Measurements from ENCODE around the gene CAMSAP1.

Gene CAMSAP1

DNA sequence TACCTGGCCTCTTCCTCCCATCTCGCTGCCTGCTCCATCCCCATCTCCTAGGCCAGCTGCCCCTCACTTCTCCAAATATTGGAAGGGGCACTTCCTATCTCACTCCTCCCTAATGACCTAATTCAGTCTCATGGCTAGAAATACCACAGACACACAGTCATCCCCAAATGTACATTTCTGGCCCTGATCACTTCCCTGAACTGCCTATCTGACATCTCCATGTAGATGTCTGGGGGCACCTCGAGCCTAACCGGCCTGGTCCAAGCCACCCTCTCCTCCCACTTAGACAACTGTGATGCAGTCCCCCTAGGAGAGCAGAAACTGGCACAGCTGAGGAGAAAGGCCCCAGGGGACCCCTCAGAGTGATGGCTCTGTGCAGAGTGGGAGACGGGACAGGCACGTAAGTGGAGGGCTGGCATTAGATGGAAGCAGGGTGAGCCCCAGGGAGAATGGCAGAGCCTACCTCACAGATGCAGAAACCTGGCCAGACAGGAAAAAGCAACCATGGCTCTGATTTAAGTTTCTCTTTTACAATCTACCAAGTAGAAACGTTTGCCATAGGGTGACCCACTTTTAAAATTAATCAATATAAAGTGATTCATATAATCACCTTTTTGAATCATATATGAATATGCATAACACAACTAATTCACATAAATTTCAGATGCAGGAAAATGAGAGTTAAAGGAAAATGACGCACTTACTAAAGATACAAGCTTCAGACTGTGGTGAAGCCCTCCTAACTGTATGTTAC lies 22.1 kb downstream of the CAMSAP1 start:
- CTCF ChIA-PET, result interaction anchor here (1.7 to 1.8 kb wide), 2 partner anchors 20 to 25 kb away, joined by 4 to 6 read pairs; no protein-coding TSS in a partner anchor
- WGBS (ENCODE audit: insufficient coverage), result 77% methylated on average over 3 of the region's 7 CpGs
- Histone ChIP-seq H3K36me3 (ENCODE audit: control insufficient read depth in 4 of 4, insufficient read depth in 4 of 4, low read length in 3 of 4) (peaks cover 0 to 10% (median 8%) of the 10 kb centered on the region in 4 experiments), H3K27ac (ENCODE audit: insufficient read depth in 1 of 2, low read depth in 1 of 2, low read length in 2 of 2, poor library complexity in 1 of 2, severe bottlenecking in 2 of 2) (no peak overlapping the region), H3K9me3 (ENCODE audit: control extremely low read depth in 1 of 5, control insufficient read depth in 4 of 5, insufficient read depth in 2 of 5, low read depth in 1 of 5, low read length in 4 of 5) (no peaks in the 10 kb centered on the region), H3K27me3 (replicated peaks in 2 of 5; ENCODE audit: control insufficient read depth in 4 of 5, insufficient read depth in 5 of 5, low read length in 4 of 5) (no peaks in the 10 kb centered on the region), H3K4me1 (ENCODE audit: control extremely low read depth in 1 of 4, control insufficient read depth in 4 of 4, insufficient read depth in 4 of 4, low read length in 3 of 4) (peaks cover 0 to 52% (median 35%) of the 10 kb centered on the region in 4 experiments), H3K4me3 (ENCODE audit: control insufficient read depth in 1 of 7, extremely low read depth in 1 of 7, insufficient read depth in 4 of 7, low read depth in 2 of 7, low read length in 6 of 7) (no peak overlapping the region)
- POLR2A ChIA-PET, result no interaction called here
- DNase-seq, result no peak

DNA sequence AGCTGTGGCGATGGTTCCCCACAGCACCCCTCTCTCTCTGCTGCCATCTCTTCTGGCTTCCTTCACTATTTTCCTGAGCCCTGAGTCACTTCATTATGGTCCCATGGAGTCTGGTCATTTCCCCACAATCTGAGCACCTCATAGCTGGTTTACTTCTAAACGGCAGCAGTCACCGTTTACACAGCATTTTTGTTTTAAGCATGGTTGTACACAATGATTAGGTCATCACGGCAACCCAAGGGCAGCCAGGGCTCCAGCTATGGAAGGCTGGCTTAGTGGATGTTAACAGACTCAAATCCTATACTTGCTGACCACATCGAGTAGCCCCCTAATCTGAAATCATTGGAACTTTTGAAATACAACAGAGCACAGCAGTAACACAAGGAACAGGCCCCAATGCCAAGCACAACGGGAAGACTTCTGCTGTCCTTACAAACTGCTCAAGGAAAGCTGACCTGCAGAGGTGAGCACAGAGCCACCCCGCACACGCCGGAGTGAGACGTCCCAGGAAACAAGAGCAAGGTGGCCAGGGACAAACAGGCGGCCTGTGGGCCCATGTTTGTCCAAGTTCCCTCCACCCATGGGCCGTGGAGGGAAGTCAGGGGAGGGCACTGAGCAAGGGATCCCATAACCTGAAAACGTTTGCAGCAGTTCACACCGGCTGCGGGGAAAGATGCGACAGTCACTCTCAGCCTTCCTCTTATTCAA lies 22.9 kb downstream of the CAMSAP1 start:
- H3K4me1 ChIP-seq (ENCODE audit: control extremely low read depth in 1 of 4, control insufficient read depth in 4 of 4, insufficient read depth in 4 of 4, low read length in 3 of 4), result peaks cover 0 to 48% (median 31%) of the 10 kb centered on the region in 4 experiments
- no peaks in the 10 kb centered on the region for H3K9me3 ChIP-seq (ENCODE audit: control extremely low read depth in 1 of 5, control insufficient read depth in 4 of 5, insufficient read depth in 2 of 5, low read depth in 1 of 5, low read length in 4 of 5)
- ChIA-PET POLR2A (no interaction called here), CTCF (interaction anchor here (1.7 to 1.8 kb wide), 2 partner anchors 19 to 24 kb away, joined by 4 to 6 read pairs; no protein-coding TSS in a partner anchor)
- H3K27me3 ChIP-seq (replicated peaks in 2 of 5; ENCODE audit: control insufficient read depth in 4 of 5, insufficient read depth in 5 of 5, low read length in 4 of 5), result no peaks in the 10 kb centered on the region
- peaks cover 0 to 10% (median 8%) of the 10 kb centered on the region in 4 experiments for H3K36me3 ChIP-seq (ENCODE audit: control insufficient read depth in 4 of 4, insufficient read depth in 4 of 4, low read length in 3 of 4)
- DNase-seq, result no peak
- no peak overlapping the region for H3K4me3 ChIP-seq (ENCODE audit: control insufficient read depth in 1 of 7, extremely low read depth in 1 of 7, insufficient read depth in 4 of 7, low read depth in 2 of 7, low read length in 6 of 7)
- 93% methylated on average over 16 of the region's 16 CpGs for WGBS (ENCODE audit: insufficient coverage)
- no peak overlapping the region for H3K27ac ChIP-seq (ENCODE audit: insufficient read depth in 1 of 2, low read depth in 1 of 2, low read length in 2 of 2, poor library complexity in 1 of 2, severe bottlenecking in 2 of 2)

DNA sequence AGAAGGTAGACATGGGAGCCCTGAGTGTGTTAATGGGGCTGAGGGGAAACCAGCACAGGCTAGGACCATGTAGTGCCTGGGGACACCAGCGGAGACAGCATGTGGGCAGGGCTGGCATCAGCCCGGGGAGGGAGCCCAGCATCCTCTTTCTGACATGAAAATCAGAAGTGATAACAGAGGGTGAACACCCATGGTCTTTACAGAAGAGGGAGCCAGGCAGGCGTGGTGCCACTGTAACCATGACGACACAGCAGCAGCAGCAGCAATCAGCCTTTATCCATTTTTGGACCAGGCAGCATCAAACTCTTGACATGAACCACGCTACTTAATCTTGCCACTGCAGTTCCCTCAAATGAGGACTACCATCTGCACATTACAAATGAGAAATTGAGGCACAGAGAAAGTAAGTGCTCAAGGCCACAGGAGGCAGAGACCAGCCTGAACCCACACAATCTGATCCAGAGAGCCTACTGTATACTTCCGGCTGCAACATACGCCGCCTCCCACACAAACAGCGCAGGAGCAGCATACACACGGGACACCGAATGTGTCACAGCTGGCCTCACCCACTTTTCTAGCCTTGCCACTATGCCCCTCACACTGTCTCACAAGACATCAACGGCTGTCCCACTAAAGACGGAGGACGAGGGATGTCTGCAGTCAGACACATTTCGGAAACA lies 23.8 kb downstream of the CAMSAP1 start:
- Histone ChIP-seq H3K27me3 (replicated peaks in 2 of 5; ENCODE audit: control insufficient read depth in 4 of 5, insufficient read depth in 5 of 5, low read length in 4 of 5) (no peaks in the 10 kb centered on the region), H3K36me3 (ENCODE audit: control insufficient read depth in 4 of 4, insufficient read depth in 4 of 4, low read length in 3 of 4) (peaks cover 0 to 10% (median 8%) of the 10 kb centered on the region in 4 experiments), H3K9me3 (ENCODE audit: control extremely low read depth in 1 of 5, control insufficient read depth in 4 of 5, insufficient read depth in 2 of 5, low read depth in 1 of 5, low read length in 4 of 5) (no peaks in the 10 kb centered on the region), H3K4me1 (ENCODE audit: control extremely low read depth in 1 of 4, control insufficient read depth in 4 of 4, insufficient read depth in 4 of 4, low read length in 3 of 4) (peaks cover 0 to 40% (median 25%) of the 10 kb centered on the region in 4 experiments), H3K4me3 (ENCODE audit: control insufficient read depth in 1 of 7, extremely low read depth in 1 of 7, insufficient read depth in 4 of 7, low read depth in 2 of 7, low read length in 6 of 7) (no peak overlapping the region), H3K27ac (ENCODE audit: insufficient read depth in 1 of 2, low read depth in 1 of 2, low read length in 2 of 2, poor library complexity in 1 of 2, severe bottlenecking in 2 of 2) (no peak overlapping the region)
- peak in 2 of 3 donors; percentile 32 to 45 for DNase-seq
- WGBS (ENCODE audit: insufficient coverage), result 94% methylated on average over 15 of the region's 15 CpGs
- CTCF ChIA-PET, result interaction anchor here (1.8 kb wide), 1 partner anchor 18 kb away, joined by 6 read pairs; no protein-coding TSS in a partner anchor
- POLR2A ChIA-PET, result no interaction called here

DNA sequence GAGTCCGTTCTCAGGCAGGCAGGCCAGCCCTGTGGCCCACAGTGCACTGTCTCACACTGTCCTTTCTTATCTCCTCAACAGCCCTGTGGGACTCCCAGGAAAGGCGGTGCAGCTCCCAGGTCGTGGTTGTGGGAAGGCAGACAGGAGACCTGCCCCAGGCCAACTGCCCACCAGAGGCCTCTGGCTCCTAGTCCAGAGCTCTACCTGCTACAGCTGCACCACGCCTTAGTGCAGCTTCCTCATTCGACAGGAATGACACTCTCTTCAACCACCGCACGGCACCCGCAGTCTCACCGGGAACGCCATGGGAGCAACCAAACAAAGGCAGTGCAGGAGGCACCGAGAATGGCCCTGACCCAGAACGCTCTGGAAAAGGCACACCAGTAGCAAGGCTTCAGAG lies 25.3 kb downstream of the CAMSAP1 start:
- ChIA-PET POLR2A (no interaction called here), CTCF (no interaction called here)
- H3K4me3 ChIP-seq (ENCODE audit: control insufficient read depth in 1 of 7, extremely low read depth in 1 of 7, insufficient read depth in 4 of 7, low read depth in 2 of 7, low read length in 6 of 7), result no peak overlapping the region
- no peak overlapping the region for H3K27ac ChIP-seq (ENCODE audit: insufficient read depth in 1 of 2, low read depth in 1 of 2, low read length in 2 of 2, poor library complexity in 1 of 2, severe bottlenecking in 2 of 2)
- 97% methylated on average over 10 of the region's 12 CpGs for whole genome bisulfite sequencing (ENCODE audit: insufficient coverage)
- H3K27me3 ChIP-seq (replicated peaks in 2 of 5; ENCODE audit: control insufficient read depth in 4 of 5, insufficient read depth in 5 of 5, low read length in 4 of 5), result no peaks in the 10 kb centered on the region
- H3K4me1 ChIP-seq (ENCODE audit: control extremely low read depth in 1 of 4, control insufficient read depth in 4 of 4, insufficient read depth in 4 of 4, low read length in 3 of 4), result peaks cover 0 to 25% (median 10%) of the 10 kb centered on the region in 4 experiments
- peaks cover 0 to 10% (median 8%) of the 10 kb centered on the region in 4 experiments for H3K36me3 ChIP-seq (ENCODE audit: control insufficient read depth in 4 of 4, insufficient read depth in 4 of 4, low read length in 3 of 4)
- H3K9me3 ChIP-seq (ENCODE audit: control extremely low read depth in 1 of 5, control insufficient read depth in 4 of 5, insufficient read depth in 2 of 5, low read depth in 1 of 5, low read length in 4 of 5), result no peaks in the 10 kb centered on the region
- DNase-seq, result no peak

DNA sequence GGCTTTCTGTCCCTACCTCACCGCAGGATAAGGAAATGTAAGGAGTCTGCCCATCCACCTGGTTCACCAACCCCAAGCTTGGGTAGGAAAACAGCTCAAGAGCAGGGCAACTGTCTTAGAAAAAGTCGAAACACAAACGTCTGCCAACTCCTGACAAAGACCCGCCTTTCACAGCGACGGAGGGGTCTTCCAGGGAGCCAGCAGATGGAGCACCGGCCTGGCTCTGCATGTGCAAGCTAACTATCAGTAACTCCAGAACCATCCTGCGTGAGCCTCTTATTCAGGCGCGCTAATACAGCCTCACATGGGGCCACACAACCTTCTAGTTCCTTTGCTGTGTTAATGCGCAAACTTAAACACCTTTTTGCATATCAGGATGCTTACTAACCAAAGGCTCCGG lies 26.9 kb downstream of the CAMSAP1 start:
- H3K27me3 ChIP-seq (replicated peaks in 2 of 5; ENCODE audit: control insufficient read depth in 4 of 5, insufficient read depth in 5 of 5, low read length in 4 of 5), result no peaks in the 10 kb centered on the region
- no peaks in the 10 kb centered on the region for H3K9me3 ChIP-seq (ENCODE audit: control extremely low read depth in 1 of 5, control insufficient read depth in 4 of 5, insufficient read depth in 2 of 5, low read depth in 1 of 5, low read length in 4 of 5)
- 97% methylated on average over 9 of the region's 12 CpGs for WGBS (ENCODE audit: insufficient coverage)
- no peak overlapping the region for H3K4me3 ChIP-seq (ENCODE audit: control insufficient read depth in 1 of 7, extremely low read depth in 1 of 7, insufficient read depth in 4 of 7, low read depth in 2 of 7, low read length in 6 of 7)
- ChIA-PET POLR2A (no interaction called here), CTCF (no interaction called here)
- H3K4me1 ChIP-seq (ENCODE audit: control extremely low read depth in 1 of 4, control insufficient read depth in 4 of 4, insufficient read depth in 4 of 4, low read length in 3 of 4), result peaks cover 0 to 9% (median 2%) of the 10 kb centered on the region in 4 experiments
- no peak overlapping the region for H3K27ac ChIP-seq (ENCODE audit: insufficient read depth in 1 of 2, low read depth in 1 of 2, low read length in 2 of 2, poor library complexity in 1 of 2, severe bottlenecking in 2 of 2)
- peaks cover 0 to 10% (median 8%) of the 10 kb centered on the region in 4 experiments for H3K36me3 ChIP-seq (ENCODE audit: control insufficient read depth in 4 of 4, insufficient read depth in 4 of 4, low read length in 3 of 4)
- DNase-seq, result no peak

DNA sequence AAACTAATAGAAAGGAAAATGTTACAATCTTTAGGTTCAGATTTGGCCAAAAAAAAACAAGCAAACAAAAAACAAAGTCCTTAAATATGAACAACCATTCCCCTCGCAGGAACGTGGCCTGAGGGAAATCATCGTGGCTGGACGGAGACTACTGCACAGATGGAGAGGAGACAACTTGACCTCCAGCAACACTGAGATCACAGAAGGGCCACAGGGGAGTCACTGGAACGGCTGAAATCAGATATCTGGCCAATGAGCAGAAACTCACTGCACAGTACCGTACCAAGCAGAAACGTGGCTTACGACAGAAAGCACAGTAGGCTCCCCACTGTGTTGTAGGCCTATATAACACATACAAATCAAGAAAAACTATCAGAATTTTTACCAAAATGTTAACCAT lies 27.7 kb downstream of the CAMSAP1 start:
- H3K27me3 ChIP-seq (replicated peaks in 2 of 5; ENCODE audit: control insufficient read depth in 4 of 5, insufficient read depth in 5 of 5, low read length in 4 of 5), result no peaks in the 10 kb centered on the region
- peaks cover 0 to under 1% (median 0%) of the 10 kb centered on the region in 4 experiments for H3K4me1 ChIP-seq (ENCODE audit: control extremely low read depth in 1 of 4, control insufficient read depth in 4 of 4, insufficient read depth in 4 of 4, low read length in 3 of 4)
- peaks cover 0 to 10% (median 8%) of the 10 kb centered on the region in 4 experiments for H3K36me3 ChIP-seq (ENCODE audit: control insufficient read depth in 4 of 4, insufficient read depth in 4 of 4, low read length in 3 of 4)
- no peak for DNase-seq
- POLR2A ChIA-PET, result no interaction called here
- no peaks in the 10 kb centered on the region for H3K9me3 ChIP-seq (ENCODE audit: control extremely low read depth in 1 of 5, control insufficient read depth in 4 of 5, insufficient read depth in 2 of 5, low read depth in 1 of 5, low read length in 4 of 5)
- H3K27ac ChIP-seq (ENCODE audit: insufficient read depth in 1 of 2, low read depth in 1 of 2, low read length in 2 of 2, poor library complexity in 1 of 2, severe bottlenecking in 2 of 2), result no peak overlapping the region
- CTCF ChIA-PET, result no interaction called here
- H3K4me3 ChIP-seq (ENCODE audit: control insufficient read depth in 1 of 7, extremely low read depth in 1 of 7, insufficient read depth in 4 of 7, low read depth in 2 of 7, low read length in 6 of 7), result no peak overlapping the region
- 96% methylated on average over 7 of the region's 8 CpGs for WGBS (ENCODE audit: insufficient coverage)

Data from common myeloid progenitor, CD34-positive (primary cell).